HEK293 (cell line): ENCODE data around the gene HSD17B1.

Source experiments
- TCF7L2 ChIP-seq: IDR thresholded peaks from 2 replicates; pipeline ENCODE4 v1.6.1; 2011; ENCODE audit warnings: low read depth, mild to moderate bottlenecking, inconsistent platforms, low read length, moderate library complexity, borderline replicate concordance
- ZEB2 ChIP-seq: fragments of 450-650 bp; formaldehyde crosslinking; IDR thresholded peaks from 2 replicates; pipeline ENCODE4 v1.5.1; 2016; ENCODE audit warnings: missing biosample characterization, missing genetic modification characterization
- ZNF248 ChIP-seq: fragments of 450-650 bp; formaldehyde crosslinking; IDR thresholded peaks from 2 replicates; pipeline ENCODE4 v1.5.1; 2017; ENCODE audit warnings: missing biosample characterization, missing genetic modification characterization
- ZNF362 ChIP-seq: fragments of 450-650 bp; formaldehyde crosslinking; IDR thresholded peaks from 2 replicates; pipeline ENCODE4 v1.5.1; 2016; ENCODE audit warnings: missing biosample characterization, missing genetic modification characterization
- ZNF747 ChIP-seq: fragments of 450-650 bp; formaldehyde crosslinking; IDR thresholded peaks from 2 replicates; pipeline ENCODE4 v1.5.1; 2016; ENCODE audit warnings: missing biosample characterization, missing genetic modification characterization

GRCh38 chr17:42536372-42537155 is 16.2 kb upstream of the HSD17B1 start:
- TF ChIP-seq ZEB2 (tag by site-specific recombination) = peak; percentile 88
- TF ChIP-seq ZNF747 = no peak
- TF ChIP-seq TCF7L2 = no peak
- TF ChIP-seq ZNF248 = no peak
- no peak for TF ChIP-seq ZNF362 (tag by site-specific recombination)
